ENCODE results near the gene CD1E. TPM values are rescaled to one million over a fixed set of nuclear protein-coding genes. Genes with fewer than 3 reads are reported as not detected.
"Not testable (repeated sequence)": the region's sequence is repeated elsewhere in the genome, so short reads cannot be mapped to it uniquely, and the experiment has no call there.

CD1E gene
- total and polyA plus RNA-seq, 2 of the 13 experiments (the other 11 are each of a cell fraction or from before 2014, with no cell fraction given): not detected

GRCh38 chr1:158348946-158349345 lies 4.7 kb upstream of the CD1E start:
- WGBS (ENCODE audit: low lambda C conversion rate): no CpG with 5 or more reads among the region's 24 CpGs
- H2AFZ ChIP-seq (ENCODE audit: low read length); BruUV-seq (replicated peaks); H3K27ac ChIP-seq (ENCODE audit: extremely low read length, insufficient read depth, low read length); DNase-seq (ENCODE audit: low spot score); intact Hi-C loops (cut with micrococcal nuclease; ENCODE audit: unreplicated experiment); H3K9ac ChIP-seq (ENCODE audit: insufficient read depth, low read depth, low read length); H3K27me3 ChIP-seq (ENCODE audit: control insufficient read depth in 1 of 2, insufficient read depth in 2 of 2, low read length in 2 of 2); ATAC-seq; POLR2A ChIA-PET; H3K36me3 ChIP-seq (replicated peaks in 1 of 2; ENCODE audit: control insufficient read depth in 1 of 2, insufficient read depth in 2 of 2, low read length in 2 of 2); in situ Hi-C loops (cut with HindIII; ENCODE audit: extremely low pct_ligation_motif_present, low pct_unique_long_range_greater_than_20kb); H3K4me1 ChIP-seq (ENCODE audit: insufficient read depth, low read length); H3K4me3 ChIP-seq (replicated peaks in 1 of 3; ENCODE audit: insufficient read depth in 1 of 3, low read depth in 2 of 3, low read length in 3 of 3); FAIRE-seq; H3K79me2 ChIP-seq (ENCODE audit: insufficient read depth, low read length); H4K20me1 ChIP-seq (ENCODE audit: insufficient read depth, low read length); H3K4me2 ChIP-seq (ENCODE audit: low read depth, low read length); CTCF ChIA-PET (ENCODE audit: low intra/inter-chr PET ratio, low total read pairs): not testable (repeated sequence)
- H3K9me3 ChIP-seq (ENCODE audit: low read length): peaks cover 21% of the 10 kb centered on the region

GRCh38 chr1:158354255-158354654 lies 561 bp downstream of the CD1E start:
- in situ Hi-C loops (cut with HindIII; ENCODE audit: extremely low pct_ligation_motif_present, low pct_unique_long_range_greater_than_20kb) (no loop called here), intact Hi-C loops (cut with micrococcal nuclease; ENCODE audit: unreplicated experiment) (no loop called here)
- WGBS (ENCODE audit: low lambda C conversion rate): 13% methylated on average over 2 of the region's 2 CpGs
- Histone ChIP-seq H2AFZ (ENCODE audit: low read length) (no peak overlapping the region), H3K4me3 (replicated peaks in 1 of 3; ENCODE audit: insufficient read depth in 1 of 3, low read depth in 2 of 3, low read length in 3 of 3) (no peak overlapping the region), H3K9me3 (ENCODE audit: low read length) (peaks cover 23% of the 10 kb centered on the region; the same call in 1 of the 2 replicates), H3K79me2 (ENCODE audit: insufficient read depth, low read length) (no peaks in the 10 kb centered on the region), H3K27ac (ENCODE audit: extremely low read length, insufficient read depth, low read length) (no peak overlapping the region), H4K20me1 (ENCODE audit: insufficient read depth, low read length) (no peaks in the 10 kb centered on the region), H3K36me3 (replicated peaks in 1 of 2; ENCODE audit: control insufficient read depth in 1 of 2, insufficient read depth in 2 of 2, low read length in 2 of 2) (no peaks in the 10 kb centered on the region), H3K9ac (ENCODE audit: insufficient read depth, low read depth, low read length) (no peak overlapping the region), H3K27me3 (ENCODE audit: control insufficient read depth in 1 of 2, insufficient read depth in 2 of 2, low read length in 2 of 2) (0 out of 5 replicates have a peak, but pooled peaks cover 0 to 1% of the 10 kb centered on the region in 2 experiments), H3K4me2 (ENCODE audit: low read depth, low read length) (no peak overlapping the region), H3K4me1 (ENCODE audit: insufficient read depth, low read length) (no peaks in the 10 kb centered on the region)
- BruUV-seq (replicated peaks): no TSS peak
- ATAC-seq: no peak
- no peak for DNase-seq (ENCODE audit: low spot score)
- ChIA-PET POLR2A (no interaction called here), CTCF (ENCODE audit: low intra/inter-chr PET ratio, low total read pairs) (no interaction called here)
- TF ChIP-seq HMGA1 (CRISPR knock-in tag; conservative IDR thresholded peaks at IDR 0.05) (no peak), HNF4A (CRISPR knock-in tag; IDR thresholded peaks at IDR 0.05) (no peak), ZNF549 (CRISPR knock-in tag; IDR thresholded peaks at IDR 0.05) (no peak), ZNF230 (CRISPR knock-in tag; IDR thresholded peaks at IDR 0.05) (no peak), TFDP2 (CRISPR knock-in tag; IDR thresholded peaks at IDR 0.05) (no peak), KDM1A (CRISPR knock-in tag; IDR thresholded peaks at IDR 0.05) (no peak), U2AF2 (IDR thresholded peaks at IDR 0.05; ENCODE audit: low read depth, low read length) (no peak), HOXA9 (CRISPR knock-in tag; IDR thresholded peaks at IDR 0.05; ENCODE audit: borderline replicate concordance) (no peak), PHB2 (IDR thresholded peaks at IDR 0.05; ENCODE audit: partially characterized antibody) (no peak), TEF (CRISPR knock-in tag; IDR thresholded peaks at IDR 0.05) (no peak)
- no peak for FAIRE-seq
